SU-DHL-6 (cell line): ENCODE measurements around the gene CETP.

Experiments used
- EZH2phosphoT487 ChIP-seq: fragments of 200-600 bp; sonication (generic), shearing (Covaris generic); conservative IDR thresholded peaks from 2 replicates; pipeline ENCODE4 v1.6.1; 2018; ENCODE audit warnings: mild to moderate bottlenecking, antibody characterized with exemption, low read length, moderate library complexity, mixed read lengths
- TF ChIP-seq, protein P1 (sequence below): fragments of 200-600 bp; sonication (generic); IDR thresholded peaks from one replicate; pipeline ENCODE4 v1.5.1; 2017; ENCODE audit warnings: antibody characterized with exemption, mild to moderate bottlenecking, low read length, moderate library complexity; ENCODE audit not compliant: insufficient read depth, poor library complexity, severe bottlenecking

GRCh38 chr16:57024894-57025680, 63.3 kb downstream of the CETP start:
- no peak for TF ChIP-seq EZH2phosphoT487
- TF ChIP-seq, protein P1, sequence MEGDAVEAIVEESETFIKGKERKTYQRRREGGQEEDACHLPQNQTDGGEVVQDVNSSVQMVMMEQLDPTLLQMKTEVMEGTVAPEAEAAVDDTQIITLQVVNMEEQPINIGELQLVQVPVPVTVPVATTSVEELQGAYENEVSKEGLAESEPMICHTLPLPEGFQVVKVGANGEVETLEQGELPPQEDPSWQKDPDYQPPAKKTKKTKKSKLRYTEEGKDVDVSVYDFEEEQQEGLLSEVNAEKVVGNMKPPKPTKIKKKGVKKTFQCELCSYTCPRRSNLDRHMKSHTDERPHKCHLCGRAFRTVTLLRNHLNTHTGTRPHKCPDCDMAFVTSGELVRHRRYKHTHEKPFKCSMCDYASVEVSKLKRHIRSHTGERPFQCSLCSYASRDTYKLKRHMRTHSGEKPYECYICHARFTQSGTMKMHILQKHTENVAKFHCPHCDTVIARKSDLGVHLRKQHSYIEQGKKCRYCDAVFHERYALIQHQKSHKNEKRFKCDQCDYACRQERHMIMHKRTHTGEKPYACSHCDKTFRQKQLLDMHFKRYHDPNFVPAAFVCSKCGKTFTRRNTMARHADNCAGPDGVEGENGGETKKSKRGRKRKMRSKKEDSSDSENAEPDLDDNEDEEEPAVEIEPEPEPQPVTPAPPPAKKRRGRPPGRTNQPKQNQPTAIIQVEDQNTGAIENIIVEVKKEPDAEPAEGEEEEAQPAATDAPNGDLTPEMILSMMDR = no peak
